Activated naive CD8-positive, alpha-beta T cell treated with anti-CD3 and anti-CD28 coated beads, Interleukin-2, amount 10 ng/mL, durations not matched to agents 7 days and 5 days (primary cell): ENCODE measurements around the gene ZGPAT. TPM values are rescaled to one million over a fixed set of nuclear protein-coding genes. Genes with fewer than 3 reads are reported as not detected.
"Not testable (repeated sequence)": the region's sequence is repeated elsewhere in the genome, so short reads cannot be mapped to it uniquely, and the experiment has no call there.

Experiments
- ATAC-seq: fragments of 150-1000 bp; cut with Tn5 transposase; one replicate; pipeline ENCODE4 v1.10.0; 2021; ENCODE audit warnings: low read depth, moderate library complexity
- POLR2A ChIA-PET: fragments of 350-600 bp; sonication (Branson Sonifier 250); formaldehyde crosslinking; loops from one replicate; lab custom pipeline; 2021; ENCODE audit warnings: antibody characterized with exemption; lab: Charles Lee
- DNase-seq: peaks from one replicate; pipeline ENCODE4 v3.0.0; 2021
- H3K27ac Mint-ChIP-seq: one replicate; pipeline ENCODE4 v1.8.0; 2022; ENCODE audit warnings: mild to moderate bottlenecking, mixed read lengths
- H3K27me3 Mint-ChIP-seq: one replicate; pipeline ENCODE4 v1.8.0; 2022; ENCODE audit warnings: mild to moderate bottlenecking, moderate library complexity, mixed read lengths
- H3K36me3 Mint-ChIP-seq: one replicate; pipeline ENCODE4 v1.8.0; 2021; ENCODE audit warnings: mild to moderate bottlenecking, mixed read lengths
- H3K4me1 Mint-ChIP-seq: one replicate; pipeline ENCODE4 v1.8.0; 2021; ENCODE audit warnings: mixed read lengths
- H3K4me3 Mint-ChIP-seq: one replicate; pipeline ENCODE4 v1.8.0; 2022; ENCODE audit warnings: mild to moderate bottlenecking, moderate library complexity, mixed read lengths
- H3K9me3 Mint-ChIP-seq: one replicate; pipeline ENCODE4 v1.8.0; 2021; ENCODE audit warnings: mixed read lengths
- total RNA-seq, 2 experiments: library from RNA; stranded (reverse); gene quantifications; one replicate each; pipeline ENCODE4 v1.2.3, GENCODE V29; 2021

ZGPAT gene, protein sequence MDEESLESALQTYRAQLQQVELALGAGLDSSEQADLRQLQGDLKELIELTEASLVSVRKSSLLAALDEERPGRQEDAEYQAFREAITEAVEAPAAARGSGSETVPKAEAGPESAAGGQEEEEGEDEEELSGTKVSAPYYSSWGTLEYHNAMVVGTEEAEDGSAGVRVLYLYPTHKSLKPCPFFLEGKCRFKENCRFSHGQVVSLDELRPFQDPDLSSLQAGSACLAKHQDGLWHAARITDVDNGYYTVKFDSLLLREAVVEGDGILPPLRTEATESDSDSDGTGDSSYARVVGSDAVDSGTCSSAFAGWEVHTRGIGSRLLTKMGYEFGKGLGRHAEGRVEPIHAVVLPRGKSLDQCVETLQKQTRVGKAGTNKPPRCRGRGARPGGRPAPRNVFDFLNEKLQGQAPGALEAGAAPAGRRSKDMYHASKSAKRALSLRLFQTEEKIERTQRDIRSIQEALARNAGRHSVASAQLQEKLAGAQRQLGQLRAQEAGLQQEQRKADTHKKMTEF
- 10 to 100 TPM; 43.0 to 44.5 TPM for total RNA-seq

- POLR2A ChIA-PET, result interaction anchor here (0.6 to 5.9 kb wide), 18 partner anchors 9 to 353 kb away, joined by 3 to 98 read pairs (median 7); partner anchors contain the start of genes LIME1, PPDPF, PTK6 and RTEL1
- peak within 1 kb of the TSS; percentile 87 for H3K27ac Mint-ChIP-seq
- H3K36me3 Mint-ChIP-seq, result peaks cover 38% of the 10 kb centered on the region
- peak; percentile 96 for DNase-seq
- no peaks in the 10 kb centered on the region for H3K27me3 Mint-ChIP-seq
- peaks cover 38% of the 10 kb centered on the region for H3K4me1 Mint-ChIP-seq
- peak within 1 kb of the TSS; percentile 88 for H3K4me3 Mint-ChIP-seq
- peak; percentile 81 for ATAC-seq
- no peaks in the 10 kb centered on the region for H3K9me3 Mint-ChIP-seq
Measured at GRCh38 chr20:63707558-63708300, at the start of gene ZGPAT, which contains the start of gene ARFRP1. ZGPAT (plus strand) TSS chr20:63708039; CDS start chr20:63708581, 542 bp downstream. ARFRP1 (minus strand) TSS chr20:63707976; CDS start chr20:63707091, 885 bp downstream.

GRCh38 chr20:63658749-63659187, 49.1 kb upstream of the ZGPAT start:
- Mint-ChIP-seq H3K27ac (peak overlapping the region; percentile 92), H3K27me3 (no peaks in the 10 kb centered on the region), H3K36me3 (peaks cover 1% of the 10 kb centered on the region), H3K4me1 (peaks cover 17% of the 10 kb centered on the region), H3K4me3 (peak overlapping the region; percentile 95), H3K9me3 (no peaks in the 10 kb centered on the region)
- DNase-seq (no peak), ATAC-seq (peak; percentile 30)
- POLR2A ChIA-PET, result interaction anchor here (0.6 to 2.0 kb wide), 21 partner anchors 17 to 419 kb away, joined by 3 to 16 read pairs (median 5); partner anchors contain the start of genes ARFRP1, GMEB2, HELZ2 and PPDPF

- H3K4me1 Mint-ChIP-seq, result peaks cover 13% of the 10 kb centered on the region
- no peak for DNase-seq
- POLR2A ChIA-PET, result interaction anchor here (2.0 kb wide), 1 partner anchor 106 kb away, joined by 9 read pairs; no protein-coding TSS in a partner anchor
- no peaks in the 10 kb centered on the region for H3K27me3 Mint-ChIP-seq
- ATAC-seq, result no peak
- peak overlapping the region; percentile 95 for H3K4me3 Mint-ChIP-seq
- H3K27ac Mint-ChIP-seq, result no peak overlapping the region
- H3K36me3 Mint-ChIP-seq, result peaks cover 1% of the 10 kb centered on the region
- no peaks in the 10 kb centered on the region for H3K9me3 Mint-ChIP-seq
Measured at GRCh38 chr20:63659370-63659769, 48.5 kb upstream of the ZGPAT start.

DNA sequence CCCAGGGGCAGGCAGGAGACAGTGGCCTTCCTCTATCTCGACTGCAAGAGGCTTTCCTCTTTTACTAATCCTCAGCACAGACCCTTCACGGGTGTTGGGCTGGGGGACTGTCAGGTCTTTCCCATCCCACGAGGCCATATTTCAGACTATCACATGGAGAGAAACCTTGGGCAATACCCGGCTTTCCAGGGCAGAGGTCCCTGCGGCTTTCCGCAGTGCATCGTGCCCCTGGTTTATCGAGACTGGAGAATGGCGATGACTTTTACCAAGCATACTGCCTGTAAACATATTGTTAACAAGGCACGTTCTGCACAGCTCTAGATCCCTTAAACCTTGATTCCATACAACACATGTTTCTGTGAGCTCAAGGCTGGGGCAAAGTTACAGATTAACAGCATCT, 47.7 kb upstream of the ZGPAT start:
- POLR2A ChIA-PET, H3K9me3 Mint-ChIP-seq, H3K36me3 Mint-ChIP-seq, H3K27ac Mint-ChIP-seq, H3K27me3 Mint-ChIP-seq, ATAC-seq, H3K4me1 Mint-ChIP-seq, DNase-seq: not testable (repeated sequence)
- H3K4me3 Mint-ChIP-seq, result peak overlapping the region; percentile 28

- no peak overlapping the region for H3K27ac Mint-ChIP-seq
- ATAC-seq (no peak), DNase-seq (no peak)
- H3K9me3 Mint-ChIP-seq, result no peaks in the 10 kb centered on the region
- H3K36me3 Mint-ChIP-seq, result peaks cover 1% of the 10 kb centered on the region
- no peaks in the 10 kb centered on the region for H3K27me3 Mint-ChIP-seq
- peaks cover 8% of the 10 kb centered on the region for H3K4me1 Mint-ChIP-seq
- POLR2A ChIA-PET, result no interaction called here
- no peak overlapping the region for H3K4me3 Mint-ChIP-seq
Measured at GRCh38 chr20:63660622-63661021, 47.2 kb upstream of the ZGPAT start.

DNA sequence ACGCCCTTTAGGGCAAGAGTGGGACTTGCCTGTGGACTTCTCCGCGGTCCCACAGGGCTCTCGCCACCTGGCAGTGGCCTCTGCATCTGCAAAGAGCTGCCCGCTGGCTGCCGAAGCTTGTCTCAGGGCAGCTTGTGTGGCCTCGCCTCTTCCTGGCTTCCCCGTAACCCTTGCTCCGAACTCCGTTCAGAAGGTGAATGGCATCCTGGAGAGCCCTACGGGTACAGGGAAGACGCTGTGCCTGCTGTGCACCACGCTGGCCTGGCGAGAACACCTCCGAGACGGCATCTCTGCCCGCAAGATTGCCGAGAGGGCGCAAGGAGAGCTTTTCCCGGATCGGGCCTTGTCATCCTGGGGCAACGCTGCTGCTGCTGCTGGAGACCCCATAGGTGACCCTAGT, 46.7 kb upstream of the ZGPAT start:
- DNase-seq, result no peak
- Mint-ChIP-seq H3K27ac (no peak overlapping the region), H3K36me3 (peaks cover 2% of the 10 kb centered on the region), H3K9me3 (no peaks in the 10 kb centered on the region), H3K4me1 (peaks cover 8% of the 10 kb centered on the region), H3K4me3 (no peak overlapping the region), H3K27me3 (no peaks in the 10 kb centered on the region)
- POLR2A ChIA-PET, result no interaction called here
- ATAC-seq, result no peak

DNA sequence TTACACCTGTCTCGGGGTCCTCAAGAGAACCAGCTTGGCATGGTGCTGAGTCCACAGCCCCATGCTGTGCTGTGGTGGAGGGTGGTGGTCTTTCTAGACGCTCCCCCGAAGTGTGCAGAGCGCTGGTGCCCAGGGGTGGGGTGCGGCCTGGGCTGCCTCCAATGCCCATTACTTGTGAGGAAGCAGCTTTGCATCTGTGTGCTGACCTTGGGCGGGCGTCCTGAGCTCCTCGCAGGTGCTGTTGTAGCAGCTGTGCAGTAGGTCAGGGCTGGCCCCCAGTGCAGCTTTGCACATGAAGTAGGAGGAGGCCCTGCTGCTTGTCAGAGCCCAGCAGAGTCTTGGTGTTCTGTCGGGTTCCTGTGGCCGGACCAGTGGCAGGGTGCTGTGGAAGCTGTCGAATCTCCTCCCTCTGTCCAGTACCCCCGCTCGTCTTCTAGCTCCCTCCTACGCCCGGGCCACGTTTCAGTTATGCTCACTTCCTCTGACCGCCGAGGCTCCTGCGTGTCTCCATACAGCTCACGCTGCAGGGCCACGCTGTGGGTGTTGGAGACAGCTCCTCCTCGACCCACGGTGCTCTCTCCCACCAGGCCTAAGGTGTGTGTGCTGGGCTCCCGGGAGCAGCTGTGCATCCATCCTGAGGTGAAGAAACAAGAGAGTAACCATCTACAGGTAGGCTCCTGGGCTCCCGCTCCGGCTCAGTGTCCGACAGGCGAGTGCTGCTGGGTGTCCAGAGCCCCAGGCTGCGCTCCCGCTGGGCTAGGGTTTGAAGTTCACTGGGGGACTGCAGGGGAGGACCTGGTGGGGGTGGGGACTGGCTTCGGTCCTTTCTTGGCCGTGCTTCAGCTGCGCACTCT, 45.7 kb upstream of the ZGPAT start:
- POLR2A ChIA-PET, result no interaction called here
- Mint-ChIP-seq H3K27ac (no peak overlapping the region), H3K4me1 (peaks cover 8% of the 10 kb centered on the region), H3K27me3 (no peaks in the 10 kb centered on the region), H3K36me3 (peaks cover 6% of the 10 kb centered on the region), H3K9me3 (no peaks in the 10 kb centered on the region), H3K4me3 (no peak overlapping the region)
- ATAC-seq (no peak), DNase-seq (no peak)

DNA sequence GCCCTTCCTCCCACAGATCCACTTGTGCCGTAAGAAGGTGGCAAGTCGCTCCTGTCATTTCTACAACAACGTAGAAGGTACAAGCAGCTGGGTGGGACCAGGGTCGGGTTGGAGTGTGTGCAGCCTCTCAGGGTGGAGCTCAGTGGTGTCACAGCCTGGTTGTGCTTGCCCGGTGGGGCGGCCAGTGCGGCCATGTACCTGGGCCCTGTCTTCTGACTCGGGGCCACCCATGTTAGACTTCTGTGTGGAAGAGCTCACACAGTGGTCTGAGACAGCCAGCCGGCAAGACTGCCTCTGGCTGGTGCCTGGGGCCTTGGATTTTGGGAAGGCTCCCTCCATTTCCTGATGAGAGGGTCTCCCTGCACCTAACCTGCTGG, 45.0 kb upstream of the ZGPAT start:
- Mint-ChIP-seq H3K4me1 (peaks cover 8% of the 10 kb centered on the region), H3K27ac (no peak overlapping the region), H3K4me3 (no peak overlapping the region), H3K9me3 (no peaks in the 10 kb centered on the region), H3K27me3 (no peaks in the 10 kb centered on the region), H3K36me3 (peaks cover 6% of the 10 kb centered on the region)
- DNase-seq, result no peak
- POLR2A ChIA-PET, result no interaction called here
- no peak for ATAC-seq

GRCh38 chr20:63663332-63664066, 44.3 kb upstream of the ZGPAT start:
- Mint-ChIP-seq H3K4me1 (peaks cover 8% of the 10 kb centered on the region), H3K27me3 (no peaks in the 10 kb centered on the region), H3K36me3 (peaks cover 10% of the 10 kb centered on the region), H3K4me3 (no peak overlapping the region), H3K27ac (no peak overlapping the region), H3K9me3 (no peaks in the 10 kb centered on the region)
- ATAC-seq (no peak), DNase-seq (no peak)
- POLR2A ChIA-PET, result no interaction called here

GRCh38 chr20:63664143-63664851, 43.5 kb upstream of the ZGPAT start:
- no peak overlapping the region for H3K27ac Mint-ChIP-seq
- ATAC-seq, result no peak
- H3K4me1 Mint-ChIP-seq, result peaks cover 3% of the 10 kb centered on the region
- H3K9me3 Mint-ChIP-seq, result no peaks in the 10 kb centered on the region
- H3K36me3 Mint-ChIP-seq, result peaks cover 10% of the 10 kb centered on the region
- POLR2A ChIA-PET, result no interaction called here
- H3K27me3 Mint-ChIP-seq, result no peaks in the 10 kb centered on the region
- no peak for DNase-seq
- no peak overlapping the region for H3K4me3 Mint-ChIP-seq

DNA sequence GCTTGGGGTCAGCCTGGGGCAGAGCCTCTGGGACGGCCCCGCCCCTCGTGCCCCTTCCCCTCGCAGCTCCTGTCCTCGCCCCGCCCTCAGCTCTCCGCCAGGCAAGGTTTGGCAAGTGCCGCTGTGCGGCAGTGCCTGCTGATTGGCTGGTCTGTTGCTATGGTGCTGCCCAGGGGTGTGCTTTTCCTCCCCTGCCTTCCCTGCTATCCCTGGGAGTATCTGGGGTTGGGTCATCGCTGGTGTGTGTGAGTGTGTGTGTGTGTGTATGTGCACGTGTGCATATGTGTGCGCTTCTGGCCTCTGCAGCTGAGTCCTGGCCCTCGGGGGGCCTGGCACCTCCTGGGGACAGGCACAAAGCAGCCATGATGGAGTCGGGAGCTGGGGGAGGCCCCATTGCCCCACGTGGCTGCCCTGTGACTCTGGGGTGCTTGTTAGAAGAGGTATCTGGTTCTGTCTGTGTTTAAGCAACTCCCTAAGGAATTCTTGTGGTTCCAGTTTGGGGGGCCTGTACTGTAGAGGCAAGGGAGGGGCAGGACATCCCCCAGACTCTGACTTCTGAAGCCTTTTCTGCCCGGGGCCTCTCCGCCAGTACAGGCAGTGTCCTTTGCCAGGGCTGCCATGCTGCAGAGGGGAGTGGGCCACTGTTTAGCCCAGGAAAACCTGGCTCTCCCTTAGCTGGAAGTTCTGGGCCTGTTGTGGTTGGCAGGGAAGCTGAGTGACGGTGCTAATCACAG, 42.8 kb upstream of the ZGPAT start:
- Mint-ChIP-seq H3K9me3 (no peaks in the 10 kb centered on the region), H3K27ac (no peak overlapping the region), H3K4me1 (no peaks in the 10 kb centered on the region), H3K36me3 (peaks cover 10% of the 10 kb centered on the region), H3K4me3 (no peak overlapping the region), H3K27me3 (no peaks in the 10 kb centered on the region)
- POLR2A ChIA-PET, result no interaction called here
- ATAC-seq (no peak), DNase-seq (no peak)
